ENCODE measurements around the gene FOXP1. TPM values are rescaled to one million over a fixed set of nuclear protein-coding genes. Genes with fewer than 3 reads are reported as not detected.

The FOXP1 gene
- total RNA-seq, 1 experiment from 2014 or later: 75.3 TPM

- Histone ChIP-seq H2BK20ac (ENCODE audit: low read depth, low read length, poor library complexity, severe bottlenecking) (no peak overlapping the region), H4K91ac (ENCODE audit: insufficient read length, low read depth, low read length) (no peak overlapping the region), H3K23me2 (ENCODE audit: insufficient read length, low read depth, low read length, poor library complexity, severe bottlenecking) (no peaks in the 10 kb centered on the region), H3K27me3 (ENCODE audit: insufficient read depth, low read length) (no peaks in the 10 kb centered on the region), H3K9me3 (ENCODE audit: control insufficient read depth, low read depth, low read length) (peaks cover 7% of the 10 kb centered on the region), H3K4ac (ENCODE audit: low read depth, low read length) (no peak overlapping the region), H3K9ac (ENCODE audit: extremely low read depth, insufficient read length, low read length) (no peak overlapping the region), H3K56ac (ENCODE audit: insufficient read length, low read depth, low read length) (no peak overlapping the region), H3K23ac (ENCODE audit: insufficient read length, low read depth, low read length) (no peak overlapping the region), H2AFZ (ENCODE audit: low read length) (no peak overlapping the region), H2BK12ac (ENCODE audit: insufficient read length, low read depth, low read length) (no peak overlapping the region), H2AK5ac (ENCODE audit: insufficient read length, low read length) (no peak overlapping the region), H3K79me1 (ENCODE audit: insufficient read depth, low read depth, low read length, poor library complexity, severe bottlenecking) (no peaks in the 10 kb centered on the region), H3T11ph (ENCODE audit: low read length) (no peak overlapping the region), H3K27ac (ENCODE audit: insufficient read length, low read depth, low read length) (no peak overlapping the region), H4K20me1 (ENCODE audit: control insufficient read depth, insufficient read depth, insufficient read length) (no peaks in the 10 kb centered on the region), H2BK120ac (ENCODE audit: low read depth, low read length, poor library complexity, severe bottlenecking) (no peak overlapping the region), H3K4me2 (ENCODE audit: insufficient read depth, insufficient read length, low read length) (no peak overlapping the region), H3K18ac (ENCODE audit: insufficient read length, low read depth, low read length) (no peak overlapping the region), H3K14ac (ENCODE audit: insufficient read depth, low read length) (no peak overlapping the region), H4K5ac (ENCODE audit: insufficient read length, low read depth, low read length) (no peak overlapping the region), H3K4me1 (ENCODE audit: insufficient read depth, low read length) (no peaks in the 10 kb centered on the region), H2BK15ac (ENCODE audit: low read depth, low read length) (no peak overlapping the region), H3K79me2 (ENCODE audit: insufficient read depth, low read length) (no peaks in the 10 kb centered on the region), H4K8ac (replicated peaks; ENCODE audit: insufficient read length, low read depth, low read length) (no peak overlapping the region), H2BK5ac (ENCODE audit: insufficient read length, low read length) (no peak overlapping the region)
- no peaks in the 10 kb centered on the region for H3K27me3 Mint-ChIP-seq (ENCODE audit: low read depth)
- no peak for TF ChIP-seq CTCF (conservative IDR thresholded peaks at IDR 0.05)
- no CpG with 5 or more reads among the region's 3 CpGs for WGBS (ENCODE audit: extremely low coverage, insufficient read length, low lambda C conversion rate)
- no peak for DNase-seq
- H3K27ac Mint-ChIP-seq: no peak overlapping the region
- peaks cover 0 to 8% of the 10 kb centered on the region in 2 experiments; a peak in 2 of 5 replicates for H3K9me3 Mint-ChIP-seq
- peaks cover 0 to 4% of the 10 kb centered on the region in 2 experiments; a peak in 1 of 4 replicates for H3K4me1 Mint-ChIP-seq
- H3K4me3 Mint-ChIP-seq: no peak overlapping the region
- peaks cover 0 to 2% (median 0%) of the 10 kb centered on the region in 3 experiments; a peak in 1 of 7 replicates for H3K36me3 Mint-ChIP-seq (ENCODE audit: insufficient read depth in 1 of 3, low read depth in 3 of 3)
Observed at GRCh38 chr3:70919661-70920060, 663.9 kb downstream of the FOXP1 start.

Data from H9 (cell line).